Testis (tissue), 3 donors: ENCODE results near the gene C2orf81. TPM values are rescaled to one million over a fixed set of nuclear protein-coding genes. Genes with fewer than 3 reads are reported as not detected.

ENCODE experiments used
- DNase-seq: peaks from one replicate; pipeline ENCODE4 v3.0.0-alpha.2; 2019
- H3K27ac ChIP-seq, 2 donors: fragments of 200-600 bp; sonication (generic); one replicate each; pipeline ENCODE4 v1.5.1; 2019
- H3K27me3 ChIP-seq: fragments of 200-600 bp; sonication (generic); one replicate; pipeline ENCODE4 v1.5.1; 2019
- H3K36me3 ChIP-seq: fragments of 200-600 bp; sonication (generic); one replicate; pipeline ENCODE4 v1.5.1; 2017; ENCODE audit warnings: low read depth; ENCODE audit errors: missing control alignments
- H3K4me1 ChIP-seq: fragments of 200-600 bp; sonication (generic); one replicate; pipeline ENCODE4 v1.5.1; 2019
- H3K4me3 ChIP-seq, 2 donors: fragments of 200-600 bp; sonication (generic); one replicate each; pipeline ENCODE4 v1.5.1; 2017 to 2019
- H3K9me3 ChIP-seq: fragments of 200-600 bp; sonication (generic); one replicate; pipeline ENCODE4 v1.5.1; 2017
- CTCF ChIP-seq, 3 experiments: fragments of 450-650 bp in 2 of 3; fragments of 200-600 bp in 1 of 3; sonication (generic) in 1 of 3; IDR thresholded peaks; one replicate each; pipeline ENCODE4 v1.5.1; 2016 to 2019; ENCODE audit warnings: antibody characterized with exemption in 3 of 3, mild to moderate bottlenecking in 2 of 3, moderate library complexity in 1 of 3
- POLR2A ChIP-seq: fragments of 450-650 bp; IDR thresholded peaks from one replicate; pipeline ENCODE4 v1.6.1; 2017; ENCODE audit warnings: antibody characterized with exemption, mild to moderate bottlenecking, moderate library complexity
- WGBS, 2 donors: methylation state at CpG; one replicate each; pipeline ENCODE4 v1.1.5; 2018; 5-methylcytosine and 5-hydroxymethylcytosine counted together
- intact Hi-C: fragments of 100-400 bp; cut with DNase I; formaldehyde crosslinking; loops from one replicate; pipeline ENCODE4 v1.15.1; 2023; ENCODE audit warnings: low total_unique reads
- polyA plus RNA-seq: library from polyadenylated mRNA; stranded (reverse); fragments of 350-450 nt; fragmentation: Illumina TruSeq; extraction: RNeasy Lipid Tissue Mini Kit (QIAGEN cat#74804); gene quantifications from one replicate; pipeline ENCODE4 v1.2.3, GENCODE V29; 2014; ENCODE audit warnings: low read depth, low replicate concordance; ENCODE audit not compliant: insufficient read depth
- total RNA-seq, 2 donors: library from RNA; depleted of rRNA; stranded (reverse); fragments of >200 nt; gene quantifications; one replicate each; pipeline ENCODE4 v1.2.3, GENCODE V29; 2016

The C2orf81 gene
- total and polyA plus RNA-seq, 3 donors from 2014 or later = 10.4 to 23.1 (median 15.7) TPM

DNA sequence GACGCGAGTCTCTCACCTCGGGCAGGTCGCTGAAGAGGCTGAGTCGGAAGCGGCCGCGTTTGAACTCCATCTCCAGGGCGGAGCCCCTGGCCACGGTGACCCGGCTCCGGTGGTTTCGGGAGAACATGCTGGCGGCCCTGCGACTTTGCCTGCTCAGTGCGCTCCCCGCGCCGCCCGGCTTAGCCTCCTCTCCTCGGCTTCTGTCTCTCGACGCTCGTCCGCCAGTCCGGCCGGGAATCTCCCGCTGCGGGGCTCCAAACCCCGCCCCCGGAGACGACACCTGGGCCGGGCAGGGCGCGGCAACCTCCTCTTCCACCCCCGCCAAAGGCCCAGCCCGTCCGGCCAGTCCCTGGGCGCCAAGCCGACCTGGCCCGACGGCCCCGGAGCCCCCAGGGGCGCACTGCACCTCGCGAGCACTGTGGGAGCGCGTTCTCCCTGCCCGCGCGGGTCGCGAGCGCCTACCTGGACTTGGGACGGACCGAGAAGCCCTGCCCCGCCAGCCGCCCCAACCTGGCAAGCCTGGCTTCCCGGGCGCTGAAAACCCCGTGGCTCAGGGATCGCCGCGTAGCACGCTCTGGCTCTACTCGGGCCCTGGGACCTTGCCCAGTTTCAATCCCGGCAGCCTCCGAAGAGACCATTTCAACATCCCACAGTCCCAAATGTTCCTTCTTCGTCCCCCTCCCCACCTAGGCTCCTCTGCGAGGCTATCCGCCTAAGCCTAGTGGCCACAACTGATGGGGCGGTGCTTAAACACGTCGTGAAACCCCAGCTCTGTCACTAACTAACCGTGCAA is 20.5 kb upstream of the C2orf81 start, which contains the start of gene RTKN:
Gene RTKN, minus strand, starts transcription at position 248 of the 793 bp plus-strand sequence. Its CDS starts 121 bp downstream, at position 127.
- Histone ChIP-seq H3K27ac (peak within 1 kb of the TSS; percentile 84 to 86), H3K9me3 (no peaks in the 10 kb centered on the region), H3K4me1 (peaks cover 30% of the 10 kb centered on the region), H3K4me3 (peak within 1 kb of the TSS; percentile 39 to 66), H3K36me3 (no peaks in the 10 kb centered on the region), H3K27me3 (no peaks in the 10 kb centered on the region)
- DNase-seq = peak; percentile 46
- TF ChIP-seq CTCF (IDR thresholded peaks at IDR 0.05) (no peak), POLR2A (no peak)
- WGBS, 2 donors = 8 to 14% methylated on average over 19 to 45 of the region's 75 CpGs
- intact Hi-C loops = no loop called here

GRCh38 chr2:74441170-74441689 is 19.8 kb upstream of the C2orf81 start:
- Histone ChIP-seq H3K36me3 (no peaks in the 10 kb centered on the region), H3K27ac (peak overlapping the region; percentile 84 to 86), H3K9me3 (no peaks in the 10 kb centered on the region), H3K27me3 (no peaks in the 10 kb centered on the region), H3K4me1 (peaks cover 30% of the 10 kb centered on the region), H3K4me3 (peak overlapping the region; percentile 39 to 66)
- peak; percentile 37 for DNase-seq
- no peak for TF ChIP-seq CTCF (IDR thresholded peaks at IDR 0.05)
- TF ChIP-seq POLR2A = no peak
- 16 to 20% methylated on average over 18 to 33 of the region's 33 CpGs for WGBS, 2 donors
- intact Hi-C loops = no loop called here

DNA sequence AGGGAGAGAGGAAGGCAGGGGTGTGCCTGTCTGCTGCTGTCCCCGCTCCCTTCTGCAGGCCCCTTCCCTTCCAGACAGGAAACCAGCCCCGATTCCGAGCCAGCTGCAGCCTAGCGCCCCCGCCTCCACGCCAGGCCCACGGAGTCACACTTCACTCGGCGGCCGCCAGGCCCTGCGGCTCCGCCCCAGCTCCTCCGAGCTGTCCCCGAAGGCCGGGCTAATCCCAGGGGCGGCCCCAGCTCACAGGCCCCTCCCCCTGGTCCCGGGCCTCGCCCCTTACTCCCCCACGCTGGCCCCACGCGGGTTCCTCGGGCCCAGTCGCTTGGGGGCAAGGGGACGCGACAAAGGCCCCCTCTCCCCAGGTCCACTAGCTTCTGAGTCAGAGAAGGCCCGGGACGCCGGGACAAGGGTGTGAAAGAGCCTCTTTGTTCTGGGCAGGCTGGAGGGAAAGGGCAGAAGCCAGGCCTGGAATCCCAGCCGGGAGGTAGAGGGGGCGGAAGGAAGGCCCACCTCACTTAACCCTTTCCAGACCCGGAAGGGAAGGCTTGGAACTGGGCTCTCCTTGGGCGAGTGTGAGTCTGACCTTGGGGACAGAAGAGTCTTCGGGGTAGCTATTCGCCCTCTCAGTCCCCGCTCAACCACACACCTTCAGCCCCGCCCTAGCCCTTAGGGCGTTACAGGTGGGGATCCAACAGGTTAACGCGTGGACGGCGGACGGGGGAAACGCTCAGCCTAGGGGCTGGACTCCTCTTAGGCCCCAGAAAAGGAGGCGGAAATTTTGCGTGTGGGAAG is 19.2 kb upstream of the C2orf81 start:
- Histone ChIP-seq H3K27me3 (no peaks in the 10 kb centered on the region), H3K4me1 (peaks cover 30% of the 10 kb centered on the region), H3K36me3 (no peaks in the 10 kb centered on the region), H3K9me3 (no peaks in the 10 kb centered on the region), H3K27ac (peak overlapping the region; percentile 84 to 86), H3K4me3 (peak overlapping the region; percentile 39 to 66)
- intact Hi-C loops = no loop called here
- 1 to 7% methylated on average over 15 to 45 of the region's 45 CpGs for WGBS, 2 donors
- DNase-seq = peak; percentile 82
- TF ChIP-seq POLR2A = no peak
- TF ChIP-seq CTCF (IDR thresholded peaks at IDR 0.05) = peak in 2 of 3 experiments; percentile 20 to 29

- Histone ChIP-seq H3K4me1 (peaks cover 30% of the 10 kb centered on the region), H3K27me3 (no peaks in the 10 kb centered on the region), H3K4me3 (peak overlapping the region; percentile 39 to 66), H3K36me3 (no peaks in the 10 kb centered on the region), H3K27ac (peak overlapping the region; percentile 84 to 86), H3K9me3 (no peaks in the 10 kb centered on the region)
- intact Hi-C loops = no loop called here
- DNase-seq = peak; percentile 58
- 8 to 11% methylated on average over 14 of the region's 14 CpGs for WGBS, 2 donors
- TF ChIP-seq POLR2A (no peak), CTCF (IDR thresholded peaks at IDR 0.05) (no peak)
These were observed 18.5 kb upstream of the C2orf81 start for GRCh38 chr2:74439803-74440377.
